HFF-Myc (cell line): ENCODE measurements around the gene TDRD9.

Experiments used
- DNase-seq: peaks from one replicate; pipeline ENCODE4 v3.0.0-alpha.2; 2011; ENCODE audit warnings: low read depth; ENCODE audit errors: extremely low read depth
- H3K4me3 ChIP-seq: replicated peaks from 2 replicates; pipeline ENCODE4 v1.5.1; 2011; ENCODE audit warnings: low read depth, mild to moderate bottlenecking, control low read depth, low read length
- CTCF ChIP-seq: IDR thresholded peaks from 2 replicates; pipeline ENCODE4 v1.5.1; 2012; ENCODE audit warnings: mild to moderate bottlenecking, low read depth, low read length, control low read depth; ENCODE audit errors: missing control alignments

The TDRD9 gene

GRCh38 chr14:104101651-104102281 lies 173.5 kb downstream of the TDRD9 start:
- H3K4me3 ChIP-seq: no peak overlapping the region
- no peak for DNase-seq
- no peak for TF ChIP-seq CTCF
